Osteocyte (in vitro differentiated cells): ENCODE measurements around the gene GCFC2. TPM values are rescaled to one million over a fixed set of nuclear protein-coding genes. Genes with fewer than 3 reads are reported as not detected.
A peak's percentile ranks its signal among the peaks of the same experiment; 100 is the strongest.

ENCODE experiments used
- DNase-seq: peaks from one replicate; pipeline ENCODE4 v3.0.0; 2021; ENCODE audit warnings: mixed read lengths; ENCODE audit not compliant: unreplicated experiment; ENCODE audit errors: extremely low spot score
- H3K27ac Mint-ChIP-seq: one replicate; pipeline ENCODE4 v1.8.0; 2021; ENCODE audit warnings: mild to moderate bottlenecking, mixed read lengths; ENCODE audit not compliant: unreplicated experiment
- H3K27me3 Mint-ChIP-seq: one replicate; pipeline ENCODE4 v1.8.0; 2021; ENCODE audit warnings: mixed read lengths; ENCODE audit not compliant: unreplicated experiment
- H3K36me3 Mint-ChIP-seq: one replicate; pipeline ENCODE4 v1.8.0; 2021; ENCODE audit warnings: mixed read lengths; ENCODE audit not compliant: unreplicated experiment
- H3K4me1 Mint-ChIP-seq: one replicate; pipeline ENCODE4 v1.8.0; 2021; ENCODE audit warnings: mixed read lengths; ENCODE audit not compliant: unreplicated experiment
- H3K4me3 Mint-ChIP-seq: one replicate; pipeline ENCODE4 v1.8.0; 2021; ENCODE audit warnings: mild to moderate bottlenecking, moderate library complexity, mixed read lengths; ENCODE audit not compliant: unreplicated experiment
- H3K9me3 Mint-ChIP-seq: one replicate; pipeline ENCODE4 v1.8.0; 2021; ENCODE audit warnings: mixed read lengths; ENCODE audit not compliant: unreplicated experiment
- CTCF ChIP-seq: fragments of 200-600 bp; sonication (generic); IDR thresholded peaks from 2 replicates; pipeline ENCODE4 v1.5.0; 2021; ENCODE audit warnings: antibody characterized with exemption, mild to moderate bottlenecking, moderate library complexity
- total RNA-seq: library from RNA; stranded (reverse); gene quantifications from 2 replicates; pipeline ENCODE4 v1.2.1, GENCODE V29; 2021

GCFC2 gene
- total RNA-seq, 1 donor from 2014 or later = 13.2 TPM

- H3K4me1 Mint-ChIP-seq = peaks cover 17% of the 10 kb centered on the region
- no peaks in the 10 kb centered on the region for H3K9me3 Mint-ChIP-seq
- H3K4me3 Mint-ChIP-seq = no peak overlapping the region
- H3K36me3 Mint-ChIP-seq = no peaks in the 10 kb centered on the region
- no peaks in the 10 kb centered on the region for H3K27me3 Mint-ChIP-seq
- DNase-seq = no peak
- peak overlapping the region; percentile 32 for H3K27ac Mint-ChIP-seq
- no peak for TF ChIP-seq CTCF
Observed at GRCh38 chr2:75621228-75621627, 89.5 kb downstream of the GCFC2 start.

GRCh38 chr2:75619956-75620740, 90.6 kb downstream of the GCFC2 start:
- Mint-ChIP-seq H3K27ac (peak overlapping the region; percentile 84), H3K36me3 (no peaks in the 10 kb centered on the region), H3K4me1 (peaks cover 17% of the 10 kb centered on the region), H3K4me3 (no peak overlapping the region), H3K27me3 (no peaks in the 10 kb centered on the region), H3K9me3 (no peaks in the 10 kb centered on the region)
- DNase-seq = no peak
- TF ChIP-seq CTCF = no peak

GRCh38 chr2:75616933-75617332, 93.8 kb downstream of the GCFC2 start:
- H3K36me3 Mint-ChIP-seq = no peaks in the 10 kb centered on the region
- H3K27me3 Mint-ChIP-seq = no peaks in the 10 kb centered on the region
- no peak overlapping the region for H3K4me3 Mint-ChIP-seq
- H3K4me1 Mint-ChIP-seq = peaks cover 26% of the 10 kb centered on the region
- H3K27ac Mint-ChIP-seq = no peak overlapping the region
- TF ChIP-seq CTCF = no peak
- no peak for DNase-seq
- H3K9me3 Mint-ChIP-seq = no peaks in the 10 kb centered on the region

GRCh38 chr2:75616406-75616805, 94.3 kb downstream of the GCFC2 start:
- no peak overlapping the region for H3K4me3 Mint-ChIP-seq
- no peak overlapping the region for H3K27ac Mint-ChIP-seq
- peaks cover 26% of the 10 kb centered on the region for H3K4me1 Mint-ChIP-seq
- no peaks in the 10 kb centered on the region for H3K36me3 Mint-ChIP-seq
- TF ChIP-seq CTCF = no peak
- DNase-seq = no peak
- H3K9me3 Mint-ChIP-seq = no peaks in the 10 kb centered on the region
- no peaks in the 10 kb centered on the region for H3K27me3 Mint-ChIP-seq

GRCh38 chr2:75614162-75614651, 96.5 kb downstream of the GCFC2 start:
- H3K4me1 Mint-ChIP-seq = peaks cover 12% of the 10 kb centered on the region
- H3K9me3 Mint-ChIP-seq = no peaks in the 10 kb centered on the region

More at GRCh38 chr2:75614162-75614651, 96.5 kb downstream of the GCFC2 start:
- TF ChIP-seq CTCF = no peak
- no peaks in the 10 kb centered on the region for H3K36me3 Mint-ChIP-seq
- no peaks in the 10 kb centered on the region for H3K27me3 Mint-ChIP-seq
- no peak overlapping the region for H3K4me3 Mint-ChIP-seq
- DNase-seq = no peak
- H3K27ac Mint-ChIP-seq = no peak overlapping the region
